BLaER1 treated with 17β-estradiol and CSF1 and Interleukin-3, amounts not matched to agents 10 nM and 100 nM (cell line): ENCODE data around the gene EI24.
"Not testable (repeated sequence)": the region's sequence is repeated elsewhere in the genome, so short reads cannot be mapped to it uniquely, and the experiment has no call there.

Experiments used
- H3K27ac ChIP-seq, 11 experiments: shearing (Covaris generic); formaldehyde crosslinking; 2 replicates each; pipeline ENCODE4 v1.8.1; 2022
- H3K27me3 ChIP-seq, 11 experiments: shearing (Covaris generic); formaldehyde crosslinking; 2 replicates each; pipeline ENCODE4 v1.8.1; 2022
- H3K36me3 ChIP-seq, 11 experiments: shearing (Covaris generic); formaldehyde crosslinking; 2 replicates each; pipeline ENCODE4 v1.8.1; 2022
- H3K4me1 ChIP-seq, 10 experiments: shearing (Covaris generic); formaldehyde crosslinking; 2 replicates each; pipeline ENCODE4 v1.8.1; 2022
- H3K4me2 ChIP-seq, 11 experiments: shearing (Covaris generic); formaldehyde crosslinking; 2 replicates each; pipeline ENCODE4 v1.8.1; 2022
- H3K4me3 ChIP-seq, 10 experiments: shearing (Covaris generic); formaldehyde crosslinking; 2 replicates each; pipeline ENCODE4 v1.8.1; 2022
- H3K9ac ChIP-seq, 11 experiments: shearing (Covaris generic); formaldehyde crosslinking; 2 replicates each; pipeline ENCODE4 v1.8.1; 2022
- H3K9me3 ChIP-seq, 11 experiments: shearing (Covaris generic); formaldehyde crosslinking; replicated peaks in 1 of 11; 2 replicates each; pipeline ENCODE4 v1.8.1; 2022
- H4K20me1 ChIP-seq, 11 experiments: shearing (Covaris generic); formaldehyde crosslinking; 2 replicates each; pipeline ENCODE4 v1.8.1; 2022
- Cebpa-rat ChIP-seq, 11 experiments: shearing (Covaris generic); IDR thresholded peaks; 2 replicates each; pipeline ENCODE4 v1.8.1; 2022

The EI24 gene

GRCh38 chr11:125569915-125570621 is 791 bp downstream of the EI24 start:
- Histone ChIP-seq H3K27ac (peak overlapping the region; percentile 94 to 99 (median 98)), H3K9me3 (peaks cover 0 to 16% (median 13%) of the 10 kb centered on the region in 11 experiments; a peak in 17 of 22 replicates), H3K4me2 (peak overlapping the region; percentile 79 to 98 (median 91)), H3K4me1 (peaks cover 14 to 50% (median 17%) of the 10 kb centered on the region in 10 experiments), H3K27me3 (no peaks in the 10 kb centered on the region), H3K9ac (peak overlapping the region; percentile 96 to 99 (median 98)), H3K4me3 (peak overlapping the region; percentile 77 to 98 (median 91)), H4K20me1 (peaks cover 0 to 7% (median 0%) of the 10 kb centered on the region in 11 experiments; a peak in 2 of 22 replicates), H3K36me3 (peaks cover 32 to 40% (median 33%) of the 10 kb centered on the region in 11 experiments)
- TF ChIP-seq Cebpa-rat (IDR thresholded peaks at IDR 0.05): no peak

GRCh38 chr11:125570952-125571351 is 1.7 kb downstream of the EI24 start:
- Histone ChIP-seq H3K4me1 (peaks cover 14 to 50% (median 17%) of the 10 kb centered on the region in 10 experiments), H3K4me3 (peak overlapping the region in 9 of 10 experiments; percentile 77 to 96 (median 91); a peak in 11 of 20 replicates), H3K27ac (peak overlapping the region in 1 of 11 experiments; percentile 99; a peak in 1 of 22 replicates), H3K9me3 (peaks cover 0 to 15% (median 12%) of the 10 kb centered on the region in 11 experiments; a peak in 17 of 22 replicates), H3K36me3 (peaks cover 40 to 49% (median 42%) of the 10 kb centered on the region in 11 experiments), H3K9ac (peak overlapping the region in 9 of 11 experiments; percentile 96 to 99 (median 98); a peak in 14 of 22 replicates), H4K20me1 (peaks cover 0 to 7% (median 0%) of the 10 kb centered on the region in 11 experiments; a peak in 2 of 22 replicates), H3K4me2 (peak overlapping the region; percentile 79 to 98 (median 91)), H3K27me3 (no peaks in the 10 kb centered on the region)
- no peak for TF ChIP-seq Cebpa-rat (IDR thresholded peaks at IDR 0.05)

GRCh38 chr11:125572916-125573315 is 3.6 kb downstream of the EI24 start:
- H3K4me3 ChIP-seq: no peak overlapping the region
- no peak for TF ChIP-seq Cebpa-rat (IDR thresholded peaks at IDR 0.05)
- H3K27ac ChIP-seq: no peak overlapping the region
- H3K4me2 ChIP-seq: no peak overlapping the region
- H3K27me3 ChIP-seq: no peaks in the 10 kb centered on the region
- peaks cover 14 to 42% (median 17%) of the 10 kb centered on the region in 10 experiments for H3K4me1 ChIP-seq
- H3K36me3 ChIP-seq: peaks cover 60 to 69% (median 62%) of the 10 kb centered on the region in 11 experiments
- no peak overlapping the region for H3K9ac ChIP-seq
- H3K9me3 ChIP-seq: no peaks in the 10 kb centered on the region
- H4K20me1 ChIP-seq: peaks cover 0 to 7% (median 0%) of the 10 kb centered on the region in 11 experiments; a peak in 2 of 22 replicates

- Histone ChIP-seq H3K36me3 (peaks cover 99 to 100% (median 100%) of the 10 kb centered on the region in 11 experiments), H3K4me1 (peaks cover 0 to 11% (median 0%) of the 10 kb centered on the region in 10 experiments; a peak in 4 of 20 replicates)
- H3K27me3 ChIP-seq, H3K4me2 ChIP-seq, H3K4me3 ChIP-seq, H3K9ac ChIP-seq, H4K20me1 ChIP-seq, H3K27ac ChIP-seq, H3K9me3 ChIP-seq: not testable (repeated sequence)
Measured at GRCh38 chr11:125577181-125577580, 7.9 kb downstream of the EI24 start.

GRCh38 chr11:125578783-125579182 is 9.5 kb downstream of the EI24 start:
- Histone ChIP-seq H3K36me3 (peaks cover 99 to 100% (median 100%) of the 10 kb centered on the region in 11 experiments), H4K20me1 (peaks cover 0 to 16% (median 0%) of the 10 kb centered on the region in 11 experiments; a peak in 3 of 22 replicates), H3K9me3 (no peaks in the 10 kb centered on the region), H3K4me1 (no peaks in the 10 kb centered on the region), H3K27ac (no peak overlapping the region), H3K9ac (no peak overlapping the region), H3K4me3 (no peak overlapping the region), H3K27me3 (no peaks in the 10 kb centered on the region), H3K4me2 (no peak overlapping the region)
- TF ChIP-seq Cebpa-rat (IDR thresholded peaks at IDR 0.05): no peak

GRCh38 chr11:125579811-125580210 is 10.5 kb downstream of the EI24 start:
- no peak overlapping the region for H3K4me2 ChIP-seq
- H3K9ac ChIP-seq: no peak overlapping the region
- H3K4me1 ChIP-seq: peaks cover 0 to 1% (median 0%) of the 10 kb centered on the region in 10 experiments; a peak in 2 of 20 replicates
- no peak overlapping the region for H3K27ac ChIP-seq
- H3K9me3 ChIP-seq: no peaks in the 10 kb centered on the region
- H3K27me3 ChIP-seq: no peaks in the 10 kb centered on the region
- peaks cover 0 to 16% (median 0%) of the 10 kb centered on the region in 11 experiments; a peak in 3 of 22 replicates for H4K20me1 ChIP-seq
- H3K4me3 ChIP-seq: no peak overlapping the region
- H3K36me3 ChIP-seq: peaks cover 99 to 100% (median 100%) of the 10 kb centered on the region in 11 experiments
- TF ChIP-seq Cebpa-rat (IDR thresholded peaks at IDR 0.05): no peak

- peaks cover 66 to 71% (median 67%) of the 10 kb centered on the region in 11 experiments for H3K36me3 ChIP-seq
- H3K9me3 ChIP-seq: no peaks in the 10 kb centered on the region
- no peak overlapping the region for H3K9ac ChIP-seq
- no peak overlapping the region for H3K4me2 ChIP-seq
- TF ChIP-seq Cebpa-rat (IDR thresholded peaks at IDR 0.05): no peak
- H3K27me3 ChIP-seq: no peaks in the 10 kb centered on the region
- H3K27ac ChIP-seq: no peak overlapping the region
- no peak overlapping the region for H3K4me3 ChIP-seq
- peaks cover 0 to 8% (median 0%) of the 10 kb centered on the region in 11 experiments; a peak in 3 of 22 replicates for H4K20me1 ChIP-seq
- H3K4me1 ChIP-seq: peaks cover 0 to 22% (median 0%) of the 10 kb centered on the region in 10 experiments; a peak in 5 of 20 replicates
Measured at GRCh38 chr11:125583496-125583895, 14.2 kb downstream of the EI24 start.

GRCh38 chr11:125585487-125585886 is 16.2 kb downstream of the EI24 start:
- Histone ChIP-seq H3K27ac (no peak overlapping the region), H3K9me3 (no peaks in the 10 kb centered on the region), H3K4me1 (peaks cover 0 to 35% (median 0%) of the 10 kb centered on the region in 10 experiments; a peak in 5 of 20 replicates), H3K4me3 (no peak overlapping the region), H4K20me1 (peaks cover 0 to 7% (median 0%) of the 10 kb centered on the region in 11 experiments; a peak in 3 of 22 replicates), H3K27me3 (no peaks in the 10 kb centered on the region), H3K36me3 (peaks cover 46 to 51% (median 47%) of the 10 kb centered on the region in 11 experiments), H3K4me2 (no peak overlapping the region), H3K9ac (0 out of 22 replicates have a peak overlapping the region, but pooled peaks of 1 of the 11 experiments have one; percentile 13)
- no peak for TF ChIP-seq Cebpa-rat (IDR thresholded peaks at IDR 0.05)

GRCh38 chr11:125586623-125587022 is 17.3 kb downstream of the EI24 start:
- Histone ChIP-seq H3K9me3 (no peaks in the 10 kb centered on the region), H3K27me3 (no peaks in the 10 kb centered on the region), H4K20me1 (peaks cover 0 to 7% (median 0%) of the 10 kb centered on the region in 11 experiments; a peak in 3 of 22 replicates), H3K36me3 (peaks cover 34 to 40% (median 35%) of the 10 kb centered on the region in 11 experiments), H3K9ac (no peak overlapping the region), H3K4me2 (no peak overlapping the region), H3K27ac (no peak overlapping the region), H3K4me3 (no peak overlapping the region), H3K4me1 (peaks cover 5 to 45% (median 8%) of the 10 kb centered on the region in 10 experiments; a peak in 18 of 20 replicates)
- no peak for TF ChIP-seq Cebpa-rat (IDR thresholded peaks at IDR 0.05)
